H9 (cell line): ENCODE results near the gene FAM200B. TPM values are rescaled to one million over a fixed set of nuclear protein-coding genes. Genes with fewer than 3 reads are reported as not detected.
A peak's percentile ranks its signal among the peaks of the same experiment; 100 is the strongest.

Experiments
- DNase-seq: peaks from one replicate; pipeline ENCODE4 v3.0.0-alpha.2; 2017
- H2AFZ ChIP-seq: one replicate; pipeline ENCODE4 v1.6.1; 2013; ENCODE audit warnings: mild to moderate bottlenecking, low read length, control low read depth, moderate library complexity
- H2AK5ac ChIP-seq: 2 replicates; pipeline ENCODE4 v1.6.1; 2013; ENCODE audit warnings: low read length, control low read depth, mixed read lengths; ENCODE audit not compliant: insufficient read length
- H2BK120ac ChIP-seq: one replicate; pipeline ENCODE4 v1.6.1; 2013; ENCODE audit warnings: low read depth, mild to moderate bottlenecking, low read length, control low read depth, inconsistent platforms; ENCODE audit not compliant: poor library complexity, severe bottlenecking
- H2BK12ac ChIP-seq: 2 replicates; pipeline ENCODE4 v1.6.1; 2013; ENCODE audit warnings: low read length, control low read depth, mixed read lengths, low read depth; ENCODE audit not compliant: insufficient read length
- H2BK15ac ChIP-seq: 2 replicates; pipeline ENCODE4 v1.6.1; 2013; ENCODE audit warnings: low read depth, low read length, control low read depth
- H2BK20ac ChIP-seq: one replicate; pipeline ENCODE4 v1.6.1; 2013; ENCODE audit warnings: low read depth, mild to moderate bottlenecking, low read length, control low read depth, inconsistent platforms; ENCODE audit not compliant: poor library complexity, severe bottlenecking
- H2BK5ac ChIP-seq: 2 replicates; pipeline ENCODE4 v1.6.1; 2013; ENCODE audit warnings: low read length, control low read depth, mixed read lengths; ENCODE audit not compliant: insufficient read length
- H3K14ac ChIP-seq: 2 replicates; pipeline ENCODE4 v1.6.1; 2013; ENCODE audit warnings: low read length, control low read depth; ENCODE audit not compliant: insufficient read depth
- H3K18ac ChIP-seq: 2 replicates; pipeline ENCODE4 v1.6.1; 2013; ENCODE audit warnings: low read depth, mild to moderate bottlenecking, mixed read lengths, low read length, control low read depth; ENCODE audit not compliant: insufficient read length
- H3K23ac ChIP-seq: 2 replicates; pipeline ENCODE4 v1.6.1; 2013; ENCODE audit warnings: low read length, control low read depth, mixed read lengths, low read depth; ENCODE audit not compliant: insufficient read length
- H3K23me2 ChIP-seq: 2 replicates; pipeline ENCODE4 v1.6.1; 2013; ENCODE audit warnings: low read depth, mild to moderate bottlenecking, mixed read lengths, low read length, control low read depth; ENCODE audit not compliant: insufficient read length, poor library complexity, severe bottlenecking
- H3K27ac ChIP-seq: 2 replicates; pipeline ENCODE4 v1.5.1; 2013; ENCODE audit warnings: low read length, control low read depth, mixed read lengths, low read depth; ENCODE audit not compliant: insufficient read length
- H3K27me3 ChIP-seq: 2 replicates; pipeline ENCODE4 v1.6.1; 2013; ENCODE audit warnings: low read length, control low read depth, inconsistent platforms; ENCODE audit not compliant: insufficient read depth
- H3K4ac ChIP-seq: 2 replicates; pipeline ENCODE4 v1.6.1; 2013; ENCODE audit warnings: low read depth, mild to moderate bottlenecking, control low read depth, inconsistent platforms, low read length, moderate library complexity
- H3K4me1 ChIP-seq: 2 replicates; pipeline ENCODE4 v1.6.1; 2013; ENCODE audit warnings: low read length, control low read depth, inconsistent platforms; ENCODE audit not compliant: insufficient read depth
- H3K4me2 ChIP-seq: 2 replicates; pipeline ENCODE4 v1.6.1; 2013; ENCODE audit warnings: low read length, control low read depth, mixed read lengths; ENCODE audit not compliant: insufficient read length, insufficient read depth
- H3K56ac ChIP-seq: 2 replicates; pipeline ENCODE4 v1.6.1; 2013; ENCODE audit warnings: low read depth, mild to moderate bottlenecking, mixed read lengths, low read length, control low read depth; ENCODE audit not compliant: insufficient read length
- H3K79me1 ChIP-seq: 2 replicates; pipeline ENCODE4 v1.6.1; 2013; ENCODE audit warnings: low read depth, mild to moderate bottlenecking, moderate library complexity, low read length, control low read depth, inconsistent platforms; ENCODE audit not compliant: insufficient read depth, poor library complexity, severe bottlenecking
- H3K79me2 ChIP-seq: 2 replicates; pipeline ENCODE4 v1.6.1; 2013; ENCODE audit warnings: low read length, control low read depth, inconsistent platforms; ENCODE audit not compliant: insufficient read depth
- H3K9ac ChIP-seq: 2 replicates; pipeline ENCODE4 v1.6.1; 2013; ENCODE audit warnings: low read length, control low read depth, mixed read lengths; ENCODE audit not compliant: insufficient read length; ENCODE audit errors: extremely low read depth
- H3K9me3 ChIP-seq: one replicate; pipeline ENCODE4 v1.6.1; 2013; ENCODE audit warnings: low read depth, low read length, inconsistent platforms; ENCODE audit not compliant: control insufficient read depth
- H3T11ph ChIP-seq: one replicate; pipeline ENCODE4 v1.6.1; 2013; ENCODE audit warnings: mild to moderate bottlenecking, low read length, control low read depth, inconsistent platforms
- H4K20me1 ChIP-seq: one replicate; pipeline ENCODE4 v1.6.1; 2013; ENCODE audit not compliant: control insufficient read depth, insufficient read length, insufficient read depth
- H4K5ac ChIP-seq: 2 replicates; pipeline ENCODE4 v1.6.1; 2013; ENCODE audit warnings: low read depth, mild to moderate bottlenecking, mixed read lengths, low read length, control low read depth; ENCODE audit not compliant: insufficient read length
- H4K8ac ChIP-seq: replicated peaks from 2 replicates; pipeline ENCODE4 v1.6.1; 2013; ENCODE audit warnings: low read length, control low read depth, mixed read lengths, low read depth; ENCODE audit not compliant: insufficient read length
- H4K91ac ChIP-seq: 2 replicates; pipeline ENCODE4 v1.6.1; 2013; ENCODE audit warnings: low read depth, mild to moderate bottlenecking, moderate library complexity, mixed read lengths, low read length, control low read depth; ENCODE audit not compliant: insufficient read length
- H3K27ac Mint-ChIP-seq, 3 experiments: 2 replicates in 2 of 3; 3 replicates in 1 of 3; pipeline ENCODE4 v1.8.0; 2020 to 2021; ENCODE audit warnings: mixed read lengths in 3 of 3, mild to moderate bottlenecking in 1 of 3, moderate library complexity in 1 of 3
- H3K27me3 Mint-ChIP-seq: 2 replicates; pipeline ENCODE4 v1.8.0; 2021; ENCODE audit warnings: low read depth, mild to moderate bottlenecking, moderate library complexity, mixed read lengths
- H3K36me3 Mint-ChIP-seq, 3 experiments: 2 replicates in 2 of 3; 3 replicates in 1 of 3; pipeline ENCODE4 v1.8.0; 2020 to 2021; ENCODE audit warnings: low read depth in 3 of 3, mixed read lengths in 3 of 3; ENCODE audit not compliant: insufficient read depth in 1 of 3
- H3K4me1 Mint-ChIP-seq, 2 experiments: 2 replicates each; pipeline ENCODE4 v1.8.0; 2020; ENCODE audit warnings: mixed read lengths in 2 of 2
- H3K4me3 Mint-ChIP-seq, 2 experiments: 2 replicates in 1 of 2; 3 replicates in 1 of 2; pipeline ENCODE4 v1.8.0; 2020 to 2021; ENCODE audit warnings: mild to moderate bottlenecking in 2 of 2, mixed read lengths in 2 of 2, moderate library complexity in 1 of 2
- H3K9me3 Mint-ChIP-seq, 2 experiments: 2 replicates in 1 of 2; 3 replicates in 1 of 2; pipeline ENCODE4 v1.8.0; 2020; ENCODE audit warnings: mild to moderate bottlenecking in 2 of 2, mixed read lengths in 2 of 2, moderate library complexity in 1 of 2
- CTCF ChIP-seq: fragments of 200-600 bp; sonication (generic); conservative IDR thresholded peaks from 3 replicates; pipeline ENCODE4 v1.8.0; 2021; ENCODE audit warnings: antibody characterized with exemption, mild to moderate bottlenecking
- WGBS: extraction: QIAGEN DNeasy Blood & Tissue Kit; methylation state at CpG from one replicate; pipeline ENCODE4 v1.1.7; 2013; ENCODE audit warnings: missing lambda C conversion rate, low lambda C conversion rate, mixed read lengths; ENCODE audit not compliant: insufficient read length; ENCODE audit errors: extremely low coverage; 5-methylcytosine and 5-hydroxymethylcytosine counted together
- total RNA-seq: library from RNA; stranded (reverse); gene quantifications from 2 replicates; pipeline ENCODE4 v1.2.1, GENCODE V29; 2021

The FAM200B gene
- total RNA-seq, 1 experiment from 2014 or later, result 19.6 TPM

DNA sequence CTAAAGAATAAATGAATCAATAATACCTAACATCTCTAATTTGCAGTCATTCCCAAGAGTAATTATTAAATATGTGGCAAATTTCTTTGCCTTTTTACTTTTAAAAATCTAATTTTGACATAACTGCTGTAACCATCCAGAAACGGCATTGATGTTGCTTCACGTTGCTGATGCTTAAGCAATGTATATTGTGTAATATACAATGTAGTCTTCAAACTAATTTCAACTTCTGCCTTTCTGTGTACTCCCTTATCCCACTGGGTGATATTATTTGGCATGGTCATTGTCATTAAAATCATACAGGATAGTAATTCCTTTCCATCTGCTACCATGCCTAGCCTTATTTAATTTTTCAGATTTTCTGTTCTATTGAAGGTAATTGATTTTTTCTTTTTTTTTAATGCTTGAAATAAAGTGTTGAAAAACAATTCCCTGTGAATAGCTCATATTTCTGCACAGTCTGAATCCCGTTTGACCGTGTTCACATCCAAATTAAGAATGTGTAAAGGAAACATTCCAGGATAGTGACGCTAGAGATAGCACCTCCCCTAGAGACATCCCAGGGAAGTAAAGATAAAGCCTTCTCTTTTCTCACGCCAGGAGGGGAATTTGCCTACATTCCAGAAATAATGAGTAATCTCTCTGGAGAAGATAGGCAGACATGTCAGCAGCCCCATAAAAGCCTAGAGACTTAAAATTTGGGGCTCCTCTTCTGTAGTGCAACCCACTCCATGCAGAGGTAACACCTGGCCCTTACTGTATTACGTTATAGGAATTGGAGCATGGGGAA lies 8.6 kb downstream of the FAM200B start:
- Histone ChIP-seq H3K27ac (peak overlapping the region; percentile 70), H3K4me1 (peaks cover 7% of the 10 kb centered on the region), H3K9ac (no peak overlapping the region), H3K56ac (no peak overlapping the region), H2BK5ac (no peak overlapping the region), H3K4ac (no peak overlapping the region; the same call in 1 of the 2 replicates), H2AFZ (no peak overlapping the region), H2BK15ac (no peak overlapping the region), H3K23me2 (no peaks in the 10 kb centered on the region), H2AK5ac (no peak overlapping the region), H3K9me3 (no peaks in the 10 kb centered on the region), H4K20me1 (no peaks in the 10 kb centered on the region), H3K79me2 (no peaks in the 10 kb centered on the region), H3K27me3 (no peaks in the 10 kb centered on the region), H4K8ac (no peak overlapping the region), H4K91ac (no peak overlapping the region), H3T11ph (no peak overlapping the region), H2BK120ac (peak overlapping the region; percentile 23), H3K14ac (no peak overlapping the region), H3K79me1 (no peaks in the 10 kb centered on the region), H2BK12ac (no peak overlapping the region), H3K18ac (peak overlapping the region; percentile 92), H2BK20ac (no peak overlapping the region), H4K5ac (no peak overlapping the region), H3K23ac (no peak overlapping the region), H3K4me2 (peak overlapping the region; percentile 21)
- peak overlapping the region; percentile 31 to 82 (median 70); a peak in 5 of 7 replicates for H3K27ac Mint-ChIP-seq
- TF ChIP-seq CTCF, result no peak
- peaks cover 5 to 7% of the 10 kb centered on the region in 2 experiments; a peak in 2 of 5 replicates for H3K9me3 Mint-ChIP-seq
- H3K4me1 Mint-ChIP-seq, result peaks cover 34 to 44% of the 10 kb centered on the region in 2 experiments
- H3K36me3 Mint-ChIP-seq, result peaks cover 16 to 38% (median 28%) of the 10 kb centered on the region in 3 experiments
- H3K27me3 Mint-ChIP-seq, result no peaks in the 10 kb centered on the region
- WGBS, result no CpG with 5 or more reads among the region's 7 CpGs
- DNase-seq, result no peak
- no peak overlapping the region; a peak in 1 of 5 replicates for H3K4me3 Mint-ChIP-seq
